Peyer's patch (tissue), 4 donors: Measurements from ENCODE around the gene LSMEM2.

Experiments used
- POLR2A ChIP-seq, 2 donors: fragments of 450-650 bp; IDR thresholded peaks; one replicate each; pipeline ENCODE4 v1.5.1; 2017; ENCODE audit warnings: antibody characterized with exemption in 2 of 2, mild to moderate bottlenecking in 2 of 2, moderate library complexity in 2 of 2
- TF ChIP-seq, protein P1 (sequence below), 6 experiments: fragments of 450-650 bp in 4 of 6; fragments of 200-600 bp in 2 of 6; sonication (generic) in 1 of 6; IDR thresholded peaks; one replicate each; pipeline ENCODE4 v1.5.1; 2017 to 2019; ENCODE audit warnings: antibody characterized with exemption in 6 of 6, mild to moderate bottlenecking in 3 of 6, moderate library complexity in 1 of 6

DNA sequence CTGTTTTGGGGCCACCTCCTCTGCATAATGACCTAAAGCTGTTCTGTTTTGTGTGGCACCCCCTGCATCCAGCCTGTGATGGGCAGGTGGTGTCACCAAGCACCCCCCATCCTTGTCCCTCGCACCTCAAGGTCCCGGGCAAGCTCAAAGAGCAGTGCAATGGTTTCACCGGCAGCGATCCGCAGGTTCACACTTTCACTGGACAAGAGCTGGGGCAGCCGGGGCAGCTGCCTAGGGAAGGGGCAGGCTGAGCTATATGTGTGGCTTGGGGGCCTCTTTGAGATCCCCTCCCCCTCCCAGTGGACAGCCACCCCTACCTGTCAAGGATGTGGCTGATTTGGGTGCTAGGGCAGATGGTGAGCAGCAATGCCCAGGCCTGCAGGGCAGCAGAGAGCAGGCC lies 10.2 kb downstream of the LSMEM2 start:
- TF ChIP-seq, protein P1, sequence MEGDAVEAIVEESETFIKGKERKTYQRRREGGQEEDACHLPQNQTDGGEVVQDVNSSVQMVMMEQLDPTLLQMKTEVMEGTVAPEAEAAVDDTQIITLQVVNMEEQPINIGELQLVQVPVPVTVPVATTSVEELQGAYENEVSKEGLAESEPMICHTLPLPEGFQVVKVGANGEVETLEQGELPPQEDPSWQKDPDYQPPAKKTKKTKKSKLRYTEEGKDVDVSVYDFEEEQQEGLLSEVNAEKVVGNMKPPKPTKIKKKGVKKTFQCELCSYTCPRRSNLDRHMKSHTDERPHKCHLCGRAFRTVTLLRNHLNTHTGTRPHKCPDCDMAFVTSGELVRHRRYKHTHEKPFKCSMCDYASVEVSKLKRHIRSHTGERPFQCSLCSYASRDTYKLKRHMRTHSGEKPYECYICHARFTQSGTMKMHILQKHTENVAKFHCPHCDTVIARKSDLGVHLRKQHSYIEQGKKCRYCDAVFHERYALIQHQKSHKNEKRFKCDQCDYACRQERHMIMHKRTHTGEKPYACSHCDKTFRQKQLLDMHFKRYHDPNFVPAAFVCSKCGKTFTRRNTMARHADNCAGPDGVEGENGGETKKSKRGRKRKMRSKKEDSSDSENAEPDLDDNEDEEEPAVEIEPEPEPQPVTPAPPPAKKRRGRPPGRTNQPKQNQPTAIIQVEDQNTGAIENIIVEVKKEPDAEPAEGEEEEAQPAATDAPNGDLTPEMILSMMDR (IDR thresholded peaks at IDR 0.05) = no peak
- no peak for TF ChIP-seq POLR2A (IDR thresholded peaks at IDR 0.05)
